Measurements from ENCODE around the gene RPS17. TPM values are rescaled to one million over a fixed set of nuclear protein-coding genes. Genes with fewer than 3 reads are reported as not detected.
"Not testable (repeated sequence)": the region's sequence is repeated elsewhere in the genome, so short reads cannot be mapped to it uniquely, and the experiment has no call there.

The RPS17 gene
- total RNA-seq, 4 donors from 2014 or later: 1,206 to 4,149 (median 2,794) TPM

DNA sequence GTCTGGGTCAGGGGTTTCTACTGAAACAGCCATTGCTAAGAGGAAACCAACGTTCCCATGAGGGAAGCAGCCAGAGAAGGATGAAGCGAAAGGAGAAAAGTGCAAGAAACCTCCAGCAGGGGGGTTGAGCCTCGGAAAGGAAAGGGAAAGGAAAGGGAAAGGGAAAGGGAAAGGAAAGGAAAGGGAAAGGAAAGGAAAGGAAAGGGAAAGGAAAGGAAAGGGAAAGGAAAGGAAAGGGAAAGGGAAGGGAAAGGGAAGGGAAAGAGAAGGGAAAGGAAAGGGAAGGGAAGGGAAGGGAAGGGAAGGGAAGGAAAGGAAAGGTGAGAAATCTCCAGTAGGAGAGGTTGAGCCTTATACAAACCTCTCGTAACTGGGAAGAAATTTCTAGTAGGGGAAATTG lies 52.0 kb downstream of the RPS17 start:
- H3K27me3 ChIP-seq; H3K4me1 ChIP-seq; H3K4me3 ChIP-seq; DNase-seq; H3K9me3 ChIP-seq; H3K36me3 ChIP-seq; intact Hi-C loops (cut with DNase I): not testable (repeated sequence)
- TF ChIP-seq, protein P1, sequence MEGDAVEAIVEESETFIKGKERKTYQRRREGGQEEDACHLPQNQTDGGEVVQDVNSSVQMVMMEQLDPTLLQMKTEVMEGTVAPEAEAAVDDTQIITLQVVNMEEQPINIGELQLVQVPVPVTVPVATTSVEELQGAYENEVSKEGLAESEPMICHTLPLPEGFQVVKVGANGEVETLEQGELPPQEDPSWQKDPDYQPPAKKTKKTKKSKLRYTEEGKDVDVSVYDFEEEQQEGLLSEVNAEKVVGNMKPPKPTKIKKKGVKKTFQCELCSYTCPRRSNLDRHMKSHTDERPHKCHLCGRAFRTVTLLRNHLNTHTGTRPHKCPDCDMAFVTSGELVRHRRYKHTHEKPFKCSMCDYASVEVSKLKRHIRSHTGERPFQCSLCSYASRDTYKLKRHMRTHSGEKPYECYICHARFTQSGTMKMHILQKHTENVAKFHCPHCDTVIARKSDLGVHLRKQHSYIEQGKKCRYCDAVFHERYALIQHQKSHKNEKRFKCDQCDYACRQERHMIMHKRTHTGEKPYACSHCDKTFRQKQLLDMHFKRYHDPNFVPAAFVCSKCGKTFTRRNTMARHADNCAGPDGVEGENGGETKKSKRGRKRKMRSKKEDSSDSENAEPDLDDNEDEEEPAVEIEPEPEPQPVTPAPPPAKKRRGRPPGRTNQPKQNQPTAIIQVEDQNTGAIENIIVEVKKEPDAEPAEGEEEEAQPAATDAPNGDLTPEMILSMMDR (IDR thresholded peaks at IDR 0.05): peak in 2 of 6 experiments; percentile 22 to 42
- 60 to 68% methylated on average over 4 of the region's 4 CpGs for WGBS, 2 donors
- H3K27ac ChIP-seq: peak overlapping the region; percentile 0 to 91 (median 26)

DNA sequence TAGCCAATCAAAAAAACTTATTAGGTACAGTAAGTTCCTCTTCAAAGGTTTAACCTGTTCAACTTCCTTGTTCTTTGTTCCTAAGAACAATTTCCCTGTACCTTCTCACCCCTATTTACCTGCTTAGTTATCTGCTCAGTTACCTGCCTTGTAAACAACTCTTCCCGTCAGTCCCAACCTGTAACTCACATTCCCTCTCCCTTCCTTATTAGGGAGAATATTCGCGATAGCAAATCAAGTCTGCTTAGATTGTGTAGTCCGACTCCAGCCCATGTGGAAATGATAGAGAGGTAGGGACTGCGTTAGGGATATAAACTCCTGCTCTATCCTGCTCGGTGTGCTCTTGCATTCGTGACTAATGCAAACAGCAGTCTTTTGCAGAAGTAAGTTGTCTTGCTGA lies 53.2 kb downstream of the RPS17 start:
- 22 to 56% methylated on average over 3 of the region's 7 CpGs for WGBS, 2 donors
- not testable (repeated sequence) for DNase-seq
- peak overlapping the region in 2 of 4 donors; percentile 78 to 91 for H3K27ac ChIP-seq

More for the DNA sequence above, 53.2 kb downstream of the RPS17 start:
- H3K36me3 ChIP-seq; intact Hi-C loops (cut with DNase I); H3K4me3 ChIP-seq; H3K9me3 ChIP-seq; H3K27me3 ChIP-seq; H3K4me1 ChIP-seq: not testable (repeated sequence)

Other genes with a start within 250 kb of the RPS17 start
- gene GOLGA6L10, start 191.0 kb downstream of the RPS17 start, total RNA-seq: 10 to 100 TPM in 1 of 4 donors, 1 to 10 TPM in 3; 1.3 to 10.9 (median 5.0) TPM
- gene GOLGA6L9, start 110.6 kb downstream of the RPS17 start, total RNA-seq: 10 to 100 TPM in 2 of 4 donors, 1 to 10 TPM in 2; 3.4 to 23.1 (median 11.6) TPM
- gene CPEB1, start 106.9 kb upstream of the RPS17 start, total RNA-seq: 1 to 10 TPM in 2 of 4 donors, under 1 TPM in 2; 0.13 to 4.0 (median 1.4) TPM
- gene AP3B2, start 169.4 kb upstream of the RPS17 start, total RNA-seq: 1 to 10 TPM in 2 of 4 donors, under 1 TPM in 1, not detected in 1; 0.62 to 3.2 (median 1.7) TPM

Measured in esophagus squamous epithelium (tissue), 5 donors.